ENCODE data around the gene TGFBI.

TGFBI gene

DNA sequence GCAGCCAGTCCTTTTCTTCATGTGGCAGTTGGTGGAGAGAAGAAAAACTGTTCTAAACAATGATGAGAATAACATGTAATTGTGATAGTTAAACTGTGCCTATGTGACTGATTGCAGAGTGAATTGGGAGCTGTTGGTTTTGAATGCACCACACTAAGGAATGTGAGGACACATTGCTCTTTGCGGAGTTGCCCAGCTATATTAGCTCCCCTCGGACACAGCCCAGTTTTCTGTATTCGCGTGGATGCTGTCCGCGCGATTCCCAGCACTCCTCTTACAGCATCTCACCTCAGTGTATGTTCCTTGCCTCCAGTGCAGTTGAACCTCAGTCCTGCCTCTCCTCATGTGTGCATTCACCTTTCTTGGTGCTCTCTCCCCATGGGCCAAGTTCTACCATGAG is 32.2 kb downstream of the TGFBI start:
- TF ChIP-seq, protein P1, sequence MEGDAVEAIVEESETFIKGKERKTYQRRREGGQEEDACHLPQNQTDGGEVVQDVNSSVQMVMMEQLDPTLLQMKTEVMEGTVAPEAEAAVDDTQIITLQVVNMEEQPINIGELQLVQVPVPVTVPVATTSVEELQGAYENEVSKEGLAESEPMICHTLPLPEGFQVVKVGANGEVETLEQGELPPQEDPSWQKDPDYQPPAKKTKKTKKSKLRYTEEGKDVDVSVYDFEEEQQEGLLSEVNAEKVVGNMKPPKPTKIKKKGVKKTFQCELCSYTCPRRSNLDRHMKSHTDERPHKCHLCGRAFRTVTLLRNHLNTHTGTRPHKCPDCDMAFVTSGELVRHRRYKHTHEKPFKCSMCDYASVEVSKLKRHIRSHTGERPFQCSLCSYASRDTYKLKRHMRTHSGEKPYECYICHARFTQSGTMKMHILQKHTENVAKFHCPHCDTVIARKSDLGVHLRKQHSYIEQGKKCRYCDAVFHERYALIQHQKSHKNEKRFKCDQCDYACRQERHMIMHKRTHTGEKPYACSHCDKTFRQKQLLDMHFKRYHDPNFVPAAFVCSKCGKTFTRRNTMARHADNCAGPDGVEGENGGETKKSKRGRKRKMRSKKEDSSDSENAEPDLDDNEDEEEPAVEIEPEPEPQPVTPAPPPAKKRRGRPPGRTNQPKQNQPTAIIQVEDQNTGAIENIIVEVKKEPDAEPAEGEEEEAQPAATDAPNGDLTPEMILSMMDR (IDR thresholded peaks at IDR 0.05; ENCODE audit: low read length) = no peak
- TF ChIP-seq EZH2 (IDR thresholded peaks at IDR 0.05; ENCODE audit: borderline replicate concordance, low read length) = no peak
- Histone ChIP-seq H3K79me2 (ENCODE audit: insufficient read depth, low read length) (no peaks in the 10 kb centered on the region), H3K9me3 (ENCODE audit: low read length) (no peaks in the 10 kb centered on the region), H3K27ac (ENCODE audit: low read depth, low read length, poor library complexity, severe bottlenecking) (no peak overlapping the region), H3K9me2 (ENCODE audit: low read depth, low read length) (no peaks in the 10 kb centered on the region), H3F3A (ENCODE audit: insufficient read depth, low read length) (no peaks in the 10 kb centered on the region), H3K4me1 (ENCODE audit: insufficient read depth, low read length, severe bottlenecking) (no peaks in the 10 kb centered on the region), H4K20me1 (ENCODE audit: insufficient read depth, low read length) (no peaks in the 10 kb centered on the region), H3K36me3 (ENCODE audit: insufficient read depth, low read length) (no peaks in the 10 kb centered on the region), H3K4me3 (ENCODE audit: low read depth, low read length, poor library complexity, severe bottlenecking) (no peak overlapping the region), H3K4me2 (ENCODE audit: low read length) (no peak overlapping the region), H2AFZ (ENCODE audit: low read length) (no peak overlapping the region), H3K27me3 (ENCODE audit: insufficient read depth, low read length) (no peaks in the 10 kb centered on the region), H3K9ac (ENCODE audit: low read length) (no peak overlapping the region)

DNA sequence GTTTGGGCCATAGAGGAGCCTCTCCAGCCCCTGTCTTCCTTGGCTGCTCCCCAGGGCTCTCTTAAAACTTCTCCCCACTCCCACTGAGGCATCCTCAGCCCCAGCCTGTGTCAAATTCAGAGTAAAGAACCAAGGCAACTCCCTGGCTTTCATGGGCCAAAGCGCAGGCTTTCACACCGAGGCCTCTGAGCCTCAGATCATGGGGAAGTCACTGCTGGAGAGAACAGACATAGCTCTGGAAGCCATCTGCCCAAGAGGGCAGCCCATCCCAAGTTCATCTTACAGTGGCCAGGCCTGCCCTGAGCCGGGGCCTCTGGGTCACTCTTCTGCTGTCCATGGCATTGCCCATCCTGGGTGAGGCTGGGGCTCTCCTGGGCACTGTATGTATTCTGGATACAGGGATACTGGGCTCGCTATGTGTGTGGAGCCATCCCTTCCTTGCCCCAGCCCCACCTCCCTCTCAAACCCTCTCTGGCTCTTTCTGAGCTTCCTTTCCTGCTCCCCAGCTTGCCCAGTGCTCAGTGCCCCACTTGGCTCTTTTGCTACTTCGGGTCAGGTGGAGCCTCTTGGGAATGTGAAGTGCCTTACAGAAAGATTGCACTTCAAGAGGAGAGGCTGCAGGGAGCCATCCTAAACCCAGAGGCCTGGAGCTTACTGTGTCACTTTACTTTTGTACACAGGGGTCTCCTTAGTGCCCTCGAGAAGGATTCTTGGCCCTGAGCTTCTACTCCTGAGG is 33.0 kb downstream of the TGFBI start:
- Histone ChIP-seq H3K27ac (ENCODE audit: low read depth, low read length, poor library complexity, severe bottlenecking) (no peak overlapping the region), H2AFZ (ENCODE audit: low read length) (no peak overlapping the region)

DNA sequence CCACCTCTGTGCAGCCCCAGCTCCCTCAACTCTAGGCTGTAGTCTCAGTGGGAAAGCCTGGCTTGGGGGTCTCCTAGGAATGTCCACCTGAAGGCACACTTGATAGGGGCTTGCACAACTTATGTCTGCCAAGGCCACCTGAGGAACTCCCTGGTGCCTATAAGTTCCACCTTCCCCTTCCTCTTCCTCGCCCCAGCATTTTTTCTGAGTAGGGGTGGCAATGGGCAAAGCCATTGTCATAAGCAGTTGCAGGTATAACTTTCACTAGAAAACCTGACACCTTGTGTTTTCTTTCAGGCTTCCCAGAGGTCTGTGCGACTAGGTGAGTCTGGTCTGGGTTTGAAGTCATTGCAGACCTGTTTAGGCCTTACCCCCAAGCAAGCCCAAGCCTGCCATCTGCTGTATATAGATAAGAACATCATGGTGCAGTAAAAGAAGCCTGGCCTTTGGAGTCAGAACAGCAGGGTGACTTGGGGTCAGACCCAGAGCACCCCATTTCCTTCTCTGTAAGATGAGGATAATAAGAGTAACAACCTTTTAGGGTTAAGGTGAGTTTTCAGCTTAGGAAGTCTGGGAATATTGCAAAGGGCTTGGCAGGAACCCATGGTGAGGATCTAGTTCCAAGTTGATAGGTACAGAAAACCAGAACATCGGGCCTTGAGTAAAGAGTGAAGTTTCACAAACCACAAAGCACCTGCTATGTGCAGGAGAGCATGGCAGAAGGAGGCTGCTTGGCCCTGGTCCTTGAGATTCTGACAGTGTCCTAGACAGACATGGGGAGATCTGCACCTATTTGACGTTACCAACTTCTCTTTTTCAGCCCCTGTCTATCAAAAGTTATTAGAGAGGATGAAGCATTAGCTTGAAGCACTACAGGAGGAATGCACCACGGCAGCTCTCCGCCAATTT is 33.8 kb downstream of the TGFBI start:
- Histone ChIP-seq H3K4me2 (ENCODE audit: low read length) (no peak overlapping the region), H3K36me3 (ENCODE audit: insufficient read depth, low read length) (no peaks in the 10 kb centered on the region), H3K4me1 (ENCODE audit: insufficient read depth, low read length, severe bottlenecking) (no peaks in the 10 kb centered on the region)

More for the DNA sequence above, 33.0 kb downstream of the TGFBI start:
- H3K36me3 ChIP-seq (ENCODE audit: insufficient read depth, low read length) = no peaks in the 10 kb centered on the region
- H3K4me3 ChIP-seq (ENCODE audit: low read depth, low read length, poor library complexity, severe bottlenecking) = no peak overlapping the region
- H3K9me2 ChIP-seq (ENCODE audit: low read depth, low read length) = no peaks in the 10 kb centered on the region
- H3F3A ChIP-seq (ENCODE audit: insufficient read depth, low read length) = no peaks in the 10 kb centered on the region
- H3K79me2 ChIP-seq (ENCODE audit: insufficient read depth, low read length) = no peaks in the 10 kb centered on the region
- TF ChIP-seq, protein P1 (IDR thresholded peaks at IDR 0.05; ENCODE audit: low read length) = no peak
- no peak for TF ChIP-seq EZH2 (IDR thresholded peaks at IDR 0.05; ENCODE audit: borderline replicate concordance, low read length)
- no peaks in the 10 kb centered on the region for H3K4me1 ChIP-seq (ENCODE audit: insufficient read depth, low read length, severe bottlenecking)
- H4K20me1 ChIP-seq (ENCODE audit: insufficient read depth, low read length) = no peaks in the 10 kb centered on the region
- no peak overlapping the region for H3K9ac ChIP-seq (ENCODE audit: low read length)
- H3K9me3 ChIP-seq (ENCODE audit: low read length) = no peaks in the 10 kb centered on the region
- no peaks in the 10 kb centered on the region for H3K27me3 ChIP-seq (ENCODE audit: insufficient read depth, low read length)
- no peak overlapping the region for H3K4me2 ChIP-seq (ENCODE audit: low read length)

More for the DNA sequence above, 33.8 kb downstream of the TGFBI start:
- H3K9ac ChIP-seq (ENCODE audit: low read length) = no peak overlapping the region
- H3K9me3 ChIP-seq (ENCODE audit: low read length) = no peaks in the 10 kb centered on the region
- no peaks in the 10 kb centered on the region for H3K9me2 ChIP-seq (ENCODE audit: low read depth, low read length)
- H2AFZ ChIP-seq (ENCODE audit: low read length) = no peak overlapping the region
- no peak overlapping the region for H3K4me3 ChIP-seq (ENCODE audit: low read depth, low read length, poor library complexity, severe bottlenecking)
- no peaks in the 10 kb centered on the region for H3F3A ChIP-seq (ENCODE audit: insufficient read depth, low read length)
- TF ChIP-seq, protein P1 (IDR thresholded peaks at IDR 0.05; ENCODE audit: low read length) = peak; percentile 66
- TF ChIP-seq EZH2 (IDR thresholded peaks at IDR 0.05; ENCODE audit: borderline replicate concordance, low read length) = no peak
- no peaks in the 10 kb centered on the region for H3K79me2 ChIP-seq (ENCODE audit: insufficient read depth, low read length)
- no peaks in the 10 kb centered on the region for H4K20me1 ChIP-seq (ENCODE audit: insufficient read depth, low read length)
- H3K27ac ChIP-seq (ENCODE audit: low read depth, low read length, poor library complexity, severe bottlenecking) = no peak overlapping the region
- H3K27me3 ChIP-seq (ENCODE audit: insufficient read depth, low read length) = no peaks in the 10 kb centered on the region

Data from OCI-LY1 (cell line).